Measurements from ENCODE around the gene TJP3.

The TJP3 gene

GRCh38 chr19:3732108-3732507 is 23.9 kb downstream of the TJP3 start:
- H3K27ac ChIP-seq, result no peak overlapping the region
- DNase-seq (ENCODE audit: low spot score), result no peak
- TF ChIP-seq CTCF (IDR thresholded peaks at IDR 0.05), result no peak
- H3K4me3 ChIP-seq, result no peak overlapping the region

GRCh38 chr19:3733549-3734309 is 25.5 kb downstream of the TJP3 start:
- Histone ChIP-seq H3K4me3 (no peak overlapping the region), H3K27ac (no peak overlapping the region)
- TF ChIP-seq CTCF (IDR thresholded peaks at IDR 0.05), result no peak
- DNase-seq (ENCODE audit: low spot score), result no peak

GRCh38 chr19:3734310-3734600 is 26.1 kb downstream of the TJP3 start:
- no peak for TF ChIP-seq CTCF (IDR thresholded peaks at IDR 0.05)
- Histone ChIP-seq H3K4me3 (no peak overlapping the region), H3K27ac (no peak overlapping the region)
- DNase-seq (ENCODE audit: low spot score), result no peak

GRCh38 chr19:3736106-3736724 is 28.0 kb downstream of the TJP3 start:
- Histone ChIP-seq H3K4me3 (no peak overlapping the region), H3K27ac (no peak overlapping the region)
- DNase-seq (ENCODE audit: low spot score), result no peak
- TF ChIP-seq CTCF (IDR thresholded peaks at IDR 0.05), result no peak

- no peak for TF ChIP-seq CTCF (IDR thresholded peaks at IDR 0.05)
- Histone ChIP-seq H3K27ac (no peak overlapping the region), H3K4me3 (no peak overlapping the region)
- no peak for DNase-seq (ENCODE audit: low spot score)
Observed at GRCh38 chr19:3737487-3738205, 29.5 kb downstream of the TJP3 start.

- no peak overlapping the region for H3K27ac ChIP-seq
- no peak for TF ChIP-seq CTCF (IDR thresholded peaks at IDR 0.05)
- DNase-seq (ENCODE audit: low spot score), result no peak
- no peak overlapping the region for H3K4me3 ChIP-seq
Observed at GRCh38 chr19:3738477-3739220, 30.5 kb downstream of the TJP3 start.

Measured in coronary artery (tissue), 2 donors.